Gastroesophageal sphincter (tissue), 4 donors: ENCODE data around the gene NRXN2. TPM values are rescaled to one million over a fixed set of nuclear protein-coding genes. Genes with fewer than 3 reads are reported as not detected.

Experiments used
- ATAC-seq: fragments of 150-250 bp; one replicate; pipeline ENCODE4 v1.9.1; 2016; ENCODE audit warnings: mild to moderate bottlenecking, moderate library complexity
- H3K27ac ChIP-seq, 4 donors: fragments of 200-600 bp; sonication (generic) in 3 of 4; 1 replicate in 3 of 4; 2 replicates in 1 of 4; pipeline ENCODE4 v1.5.1; 2016 to 2019
- H3K27me3 ChIP-seq: fragments of 200-600 bp; sonication (generic); one replicate; pipeline ENCODE4 v1.5.1; 2019
- H3K36me3 ChIP-seq, 2 donors: fragments of 200-600 bp; sonication (generic); one replicate each; pipeline ENCODE4 v1.5.1; 2019; ENCODE audit warnings: control low read depth in 1 of 2
- H3K4me1 ChIP-seq, 3 donors: fragments of 200-600 bp; sonication (generic); 1 replicate in 2 of 3; 2 replicates in 1 of 3; pipeline ENCODE4 v1.5.1; 2016 to 2019; ENCODE audit warnings: control low read depth in 2 of 3
- H3K4me3 ChIP-seq, 2 donors: fragments of 200-600 bp; sonication (generic); one replicate each; pipeline ENCODE4 v1.5.1; 2019; ENCODE audit warnings: mild to moderate bottlenecking in 1 of 2, moderate library complexity in 1 of 2
- H3K9me3 ChIP-seq, 3 donors: fragments of 200-600 bp; sonication (generic); one replicate each; pipeline ENCODE4 v1.5.1; 2017 to 2019; ENCODE audit warnings: control low read depth in 2 of 3
- CTCF ChIP-seq, 4 experiments: fragments of 200-600 bp in 2 of 4; fragments of 450-650 bp in 2 of 4; sonication (generic) in 1 of 4; IDR thresholded peaks; one replicate each; pipeline ENCODE4 v1.5.1; 2017 to 2019; ENCODE audit warnings: antibody characterized with exemption in 4 of 4, mild to moderate bottlenecking in 2 of 4, moderate library complexity in 2 of 4
- EP300 ChIP-seq: sonication (generic); formaldehyde crosslinking; IDR thresholded peaks from one replicate; pipeline ENCODE4 v1.6.1; 2017; ENCODE audit warnings: antibody characterized with exemption, mild to moderate bottlenecking
- POLR2A ChIP-seq, 2 donors: fragments of 450-650 bp; IDR thresholded peaks; one replicate each; pipeline ENCODE4 v1.6.1; 2017; ENCODE audit warnings: antibody characterized with exemption in 2 of 2, mild to moderate bottlenecking in 2 of 2, moderate library complexity in 1 of 2
- POLR2AphosphoS5 ChIP-seq: sonication (generic); formaldehyde crosslinking; IDR thresholded peaks from one replicate; pipeline ENCODE4 v1.6.1; 2017; ENCODE audit warnings: antibody characterized with exemption
- WGBS, 2 donors: methylation state at CpG; one replicate each; pipeline ENCODE4 v1.1.5; 2018; ENCODE audit warnings: low coverage in 1 of 2; 5-methylcytosine and 5-hydroxymethylcytosine counted together
- total RNA-seq, 4 donors: library from RNA; depleted of rRNA; stranded (reverse); fragments of >200 nt; gene quantifications; one replicate each; pipeline ENCODE4 v1.1.0, GENCODE V29; 2016

Gene NRXN2
- total RNA-seq, 4 donors from 2014 or later = 3.4 to 25.4 (median 5.0) TPM

DNA sequence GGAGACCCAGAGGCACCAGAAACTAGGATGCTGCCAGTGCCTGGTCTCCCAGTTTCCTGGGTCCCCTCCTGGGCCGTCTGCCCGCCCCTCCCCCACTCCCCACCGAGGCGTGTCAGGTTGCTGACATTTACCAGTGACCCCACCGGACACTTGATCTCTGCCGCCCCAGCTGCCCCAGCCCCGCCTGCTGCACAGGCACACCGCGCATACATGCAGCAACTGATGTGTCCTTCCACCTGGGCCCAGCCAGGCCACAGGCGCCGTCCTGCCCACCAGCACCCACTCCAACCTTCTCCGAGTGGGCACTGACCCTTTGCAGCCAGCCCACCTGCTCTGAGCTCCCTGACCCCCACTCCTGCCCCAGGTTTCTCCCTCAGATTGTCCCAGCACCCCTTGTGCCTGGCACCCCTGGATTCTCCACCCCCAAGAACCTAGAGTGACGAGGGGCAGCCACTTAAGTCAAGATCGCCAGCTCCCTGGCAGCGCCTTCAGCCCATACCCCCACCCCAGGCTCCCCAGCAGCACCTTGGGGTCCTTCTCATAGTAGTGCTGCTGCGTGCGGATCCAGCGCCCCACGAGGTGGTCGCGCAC is 36.2 kb upstream of the NRXN2 start:
- peak overlapping the region; percentile 9 to 40 for H3K4me3 ChIP-seq
- 16% methylated on average over 5 of the region's 21 CpGs; no CpG with 5 or more reads in 1 of the 2 donors for WGBS, 2 donors

GRCh38 chr11:64758330-64759079 is 35.5 kb upstream of the NRXN2 start:
- Histone ChIP-seq H3K36me3 (peaks cover 0 to 39% of the 10 kb centered on the region in 2 donors), H3K4me3 (peak overlapping the region in 1 of 2 donors; percentile 40), H3K4me1 (peaks cover 2 to 58% (median 44%) of the 10 kb centered on the region in 3 donors), H3K27me3 (no peaks in the 10 kb centered on the region), H3K27ac (peak overlapping the region in 3 of 4 donors; percentile 86), H3K9me3 (no peaks in the 10 kb centered on the region)
- TF ChIP-seq EP300 (no peak), CTCF (IDR thresholded peaks at IDR 0.05) (no peak), POLR2A (IDR thresholded peaks at IDR 0.05) (no peak), POLR2AphosphoS5 (no peak)
- WGBS, 2 donors = 70 to 71% methylated on average over 2 to 3 of the region's 15 CpGs
- no peak for ATAC-seq

More for the DNA sequence above, 36.2 kb upstream of the NRXN2 start:
- Histone ChIP-seq H3K36me3 (peaks cover 0 to 39% of the 10 kb centered on the region in 2 donors), H3K9me3 (no peaks in the 10 kb centered on the region), H3K4me1 (peaks cover 7 to 65% (median 52%) of the 10 kb centered on the region in 3 donors), H3K27ac (peak overlapping the region; percentile 64 to 86 (median 86)), H3K27me3 (no peaks in the 10 kb centered on the region)
- TF ChIP-seq CTCF (IDR thresholded peaks at IDR 0.05) = no peak
- no peak for TF ChIP-seq EP300
- TF ChIP-seq POLR2AphosphoS5 = no peak
- TF ChIP-seq POLR2A (IDR thresholded peaks at IDR 0.05) = no peak
- no peak for ATAC-seq

DNA sequence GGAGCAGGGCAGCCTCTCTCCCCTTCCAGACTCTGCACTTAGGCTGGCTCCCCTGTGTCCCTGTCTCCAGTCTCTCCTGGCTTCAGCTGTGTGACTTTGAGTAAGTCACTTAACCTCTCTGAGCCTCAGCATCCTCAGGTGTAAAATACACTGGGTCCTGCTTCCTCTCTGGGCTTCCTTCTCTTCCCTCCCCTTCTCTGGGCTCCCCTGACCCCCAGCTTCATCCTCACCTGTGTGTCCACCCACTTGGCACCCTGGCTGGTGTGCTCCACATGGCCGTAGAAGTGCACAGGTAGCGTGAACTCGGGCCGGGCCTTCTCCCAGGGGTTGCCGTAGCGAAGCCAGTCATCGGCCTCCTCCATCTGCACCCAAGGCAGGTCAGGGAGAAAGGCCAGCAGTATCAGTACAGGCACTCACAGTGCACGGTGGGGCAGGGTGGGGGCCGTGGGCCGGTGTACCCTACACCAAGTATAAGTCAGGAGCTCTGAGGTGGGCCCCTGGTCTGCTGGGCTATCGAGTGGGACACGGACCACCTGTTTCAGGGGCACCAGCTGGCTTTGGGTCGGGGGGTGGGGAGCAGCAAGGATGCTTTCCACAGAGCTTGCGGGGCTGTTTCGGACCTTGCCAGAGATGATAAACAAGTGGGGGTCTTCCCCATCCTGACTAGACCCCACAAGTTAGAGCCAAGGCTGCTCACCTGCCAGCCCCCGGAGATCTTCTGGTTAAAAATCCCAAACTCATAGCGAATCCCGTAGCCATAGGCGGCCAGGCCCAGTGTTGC is 34.7 kb upstream of the NRXN2 start:
- ATAC-seq = no peak
- Histone ChIP-seq H3K27me3 (no peaks in the 10 kb centered on the region), H3K4me1 (peaks cover 2 to 50% (median 37%) of the 10 kb centered on the region in 3 donors), H3K9me3 (no peaks in the 10 kb centered on the region), H3K36me3 (peaks cover 0 to 39% of the 10 kb centered on the region in 2 donors), H3K27ac (peak overlapping the region in 3 of 4 donors; percentile 86), H3K4me3 (no peak overlapping the region)
- WGBS, 2 donors = 79% methylated on average over 5 of the region's 19 CpGs; no CpG with 5 or more reads in 1 of the 2 donors
- TF ChIP-seq POLR2AphosphoS5 (no peak), CTCF (IDR thresholded peaks at IDR 0.05) (no peak), POLR2A (IDR thresholded peaks at IDR 0.05) (no peak), EP300 (no peak)

GRCh38 chr11:64755681-64756361 is 32.8 kb upstream of the NRXN2 start:
- TF ChIP-seq EP300 = no peak
- no peak for TF ChIP-seq CTCF (IDR thresholded peaks at IDR 0.05)
- Histone ChIP-seq H3K4me3 (no peak overlapping the region), H3K27me3 (no peaks in the 10 kb centered on the region), H3K9me3 (no peaks in the 10 kb centered on the region), H3K36me3 (peaks cover 0 to 46% of the 10 kb centered on the region in 2 donors), H3K4me1 (peaks cover 2 to 31% (median 24%) of the 10 kb centered on the region in 3 donors), H3K27ac (peak overlapping the region in 2 of 4 donors; percentile 55 to 86)
- 74% methylated on average over 6 of the region's 13 CpGs; no CpG with 5 or more reads in 1 of the 2 donors for WGBS, 2 donors
- no peak for ATAC-seq
